K562 (cell line): ENCODE data around the gene HES6. TPM values are rescaled to one million over a fixed set of nuclear protein-coding genes. Genes with fewer than 3 reads are reported as not detected.

ENCODE experiments used
- ATAC-seq: fragments of 200-7000 bp; cut with Tn5 transposase; 3 replicates; pipeline ENCODE4 v1.9.1; 2020; ENCODE audit warnings: moderate library complexity
- BruUV-seq: library from RNA; stranded (reverse); fragments of 400-500 nt; replicated peaks from 2 replicates; lab custom pipeline; 2021; lab: Mats Ljungman, UMichigan
- CTCF ChIA-PET: fragments of 300-600 bp; formaldehyde crosslinking; extraction: SDS; loops from one replicate; lab custom pipeline; 2021; ENCODE audit warnings: low intra/inter-chr PET ratio; lab: Yijun Ruan, JAX
- POLR2A ChIA-PET: fragments of 300-600, 350-650 bp; sonication (Branson Sonifier 250); formaldehyde crosslinking; extraction: SDS; loops from one replicate; lab custom pipeline; 2021; ENCODE audit warnings: antibody characterized with exemption, inconsistent platforms; lab: Yijun Ruan, JAX
- DNase-seq, 4 experiments: peaks; one replicate each; pipeline versions ENCODE4 v3.0.0 to v3.0.0-alpha.2; 2011 to 2018; ENCODE audit warnings: low spot score in 3 of 4, mixed read lengths in 3 of 4; ENCODE audit errors: extremely low read depth in 1 of 4
- FAIRE-seq: peaks from 2 replicates; lab custom pipeline; 2011; peaks lifted over from hg19 to GRCh38; lab: Jason Lieb, UNC
- H2AFZ ChIP-seq: 2 replicates; pipeline ENCODE4 v1.6.0; 2011; ENCODE audit warnings: low read depth, low read length, control low read depth, inconsistent platforms
- H3K27ac ChIP-seq: fragments of 200-600 bp; 3 replicates; pipeline ENCODE4 v1.8.0; 2011; ENCODE audit warnings: low read depth, mild to moderate bottlenecking, control low read depth, inconsistent platforms, low read length, moderate library complexity, mixed read lengths; ENCODE audit errors: extremely low read depth
- H3K27me3 ChIP-seq, 2 experiments: fragments of 300-600 bp in 1 of 2; 2 replicates in 1 of 2; 3 replicates in 1 of 2; pipeline versions ENCODE4 v1.6.0 to v1.8.0; 2011; ENCODE audit warnings: inconsistent platforms in 2 of 2, low read length in 2 of 2, mild to moderate bottlenecking in 1 of 2, mixed read lengths in 1 of 2, moderate library complexity in 1 of 2; ENCODE audit not compliant: control insufficient read depth in 2 of 2, insufficient read depth in 2 of 2
- H3K36me3 ChIP-seq: fragments of 300-600 bp; 3 replicates; pipeline ENCODE4 v1.8.0; 2011; ENCODE audit warnings: mild to moderate bottlenecking, low read length, inconsistent platforms; ENCODE audit not compliant: control insufficient read depth, insufficient read depth
- H3K4me1 ChIP-seq, 2 experiments: fragments of 200-600 bp in 1 of 2; replicated peaks in 1 of 2; 2 replicates in 1 of 2; 3 replicates in 1 of 2; pipeline versions ENCODE4 v1.5.1 to v1.8.0; 2011; ENCODE audit warnings: inconsistent platforms in 2 of 2, low read length in 2 of 2, mild to moderate bottlenecking in 1 of 2, mixed read lengths in 1 of 2, moderate library complexity in 1 of 2; ENCODE audit not compliant: control insufficient read depth in 2 of 2, insufficient read depth in 2 of 2
- H3K4me2 ChIP-seq: 2 replicates; pipeline ENCODE4 v1.6.1; 2011; ENCODE audit warnings: low read length, control low read depth, inconsistent platforms, mixed read lengths; ENCODE audit not compliant: insufficient read depth
- H3K4me3 ChIP-seq: fragments of 200-600 bp; sonication (generic), shearing (Covaris generic); 2 replicates; pipeline ENCODE4 v1.5.1; 2016; ENCODE audit warnings: control low read depth, inconsistent platforms
- H3K79me2 ChIP-seq: fragments of 200-600 bp; 3 replicates; pipeline ENCODE4 v1.8.0; 2011; ENCODE audit warnings: low read length, inconsistent platforms; ENCODE audit not compliant: control insufficient read depth, insufficient read depth
- H3K9ac ChIP-seq, 2 experiments: 2 replicates each; pipeline versions ENCODE4 v1.6.0 to v1.6.1; 2011; ENCODE audit warnings: low read depth in 2 of 2, low read length in 2 of 2, control low read depth in 1 of 2, inconsistent platforms in 1 of 2, mild to moderate bottlenecking in 1 of 2, mixed read lengths in 1 of 2; ENCODE audit not compliant: insufficient read depth in 1 of 2
- H3K9me1 ChIP-seq: one replicate; pipeline ENCODE4 v1.6.0; 2011; ENCODE audit warnings: inconsistent platforms, mild to moderate bottlenecking, low read length, moderate library complexity; ENCODE audit not compliant: control insufficient read depth, insufficient read depth
- H3K9me3 ChIP-seq: replicated peaks from 2 replicates; pipeline ENCODE4 v1.5.1; 2011; ENCODE audit warnings: low read depth, low read length, inconsistent platforms; ENCODE audit not compliant: control insufficient read depth, insufficient read depth
- H4K20me1 ChIP-seq: replicated peaks from 2 replicates; pipeline ENCODE4 v1.6.1; 2011; ENCODE audit warnings: low read length, inconsistent platforms, mixed read lengths; ENCODE audit not compliant: control insufficient read depth, insufficient read depth
- CBX5 ChIP-seq: IDR thresholded peaks from 2 replicates; pipeline ENCODE4 v1.6.1; 2014; ENCODE audit warnings: low read depth, borderline replicate concordance
- TGIF2 ChIP-seq: sonication (generic); formaldehyde crosslinking; IDR thresholded peaks from 2 replicates; pipeline ENCODE4 v1.8.1; 2022; ENCODE audit warnings: mild to moderate bottlenecking, missing genetic modification reagents, moderate library complexity
- ZNF146 ChIP-seq: IDR thresholded peaks from one replicate; pipeline ENCODE4 v1.6.1; 2018; ENCODE audit warnings: missing compliant biosample characterization; ENCODE audit not compliant: unreplicated experiment
- WGBS: fragments of 100-300 bp; shearing (Covaris generic); methylation state at CpG from one replicate; pipeline ENCODE4 v1.1.6; 2016; ENCODE audit warnings: low coverage, mixed read lengths; ENCODE audit not compliant: insufficient coverage; ENCODE audit errors: missing lambda C conversion rate; 5-methylcytosine and 5-hydroxymethylcytosine counted together
- in situ Hi-C: fragments of 300-500 bp; cut with MboI; formaldehyde crosslinking; loops from 4 replicates; pipeline ENCODE4 v1.15.0; 2018; ENCODE audit warnings: inconsistent platforms, mixed read lengths
- intact Hi-C: fragments of 100-400 bp; cut with micrococcal nuclease; formaldehyde crosslinking; loops from 2 replicates; pipeline ENCODE4 v1.14.2; 2022
- polyA plus RNA-seq, 8 experiments: library from polyadenylated mRNA; depleted of rRNA in 4 of 8; stranded (reverse) in 5 of 8; unstranded in 3 of 8; fragments of >200 nt; fragmentation: Nextera tagmentation in 2 of 8; fragmentation: Illumina TruSeq in 1 of 8; extraction: Ambion mirVana in 2 of 8; extraction: Trizol in 1 of 8; gene quantifications; 2 replicates each; pipeline versions ENCODE4 v1.2.1 to v1.2.3, GENCODE V29; 2011 to 2014; ENCODE audit warnings: inconsistent platforms in 1 of 8, missing spikeins in 1 of 8
- total RNA-seq, 7 experiments: library from RNA; depleted of rRNA in 6 of 7; stranded (reverse); fragments of >200 nt in 6 of 7; fragmentation: Illumina TruSeq in 2 of 7; extraction: Trizol in 2 of 7; gene quantifications; 2 replicates each; pipeline versions ENCODE4 v1.2.1 to v1.2.3, GENCODE V29; 2011 to 2021; ENCODE audit warnings: low replicate concordance in 1 of 7
- TF ChIP-seq, protein P1 (sequence below): fragments of 450-650 bp; IDR thresholded peaks from 2 replicates; pipeline ENCODE4 v1.6.1; 2016; ENCODE audit warnings: mild to moderate bottlenecking, moderate library complexity
- TF ChIP-seq, protein P2 (sequence below): fragments of 450-650 bp; IDR thresholded peaks from 2 replicates; pipeline ENCODE4 v1.7.1; 2018; ENCODE audit warnings: mild to moderate bottlenecking, low read depth; ENCODE audit not compliant: partially characterized antibody

The HES6 gene
- total and polyA plus RNA-seq, 9 of the 15 experiments (the other 6 are each of a cell fraction or from before 2014, with no cell fraction given) = 6.2 to 133 (median 29.2) TPM

DNA sequence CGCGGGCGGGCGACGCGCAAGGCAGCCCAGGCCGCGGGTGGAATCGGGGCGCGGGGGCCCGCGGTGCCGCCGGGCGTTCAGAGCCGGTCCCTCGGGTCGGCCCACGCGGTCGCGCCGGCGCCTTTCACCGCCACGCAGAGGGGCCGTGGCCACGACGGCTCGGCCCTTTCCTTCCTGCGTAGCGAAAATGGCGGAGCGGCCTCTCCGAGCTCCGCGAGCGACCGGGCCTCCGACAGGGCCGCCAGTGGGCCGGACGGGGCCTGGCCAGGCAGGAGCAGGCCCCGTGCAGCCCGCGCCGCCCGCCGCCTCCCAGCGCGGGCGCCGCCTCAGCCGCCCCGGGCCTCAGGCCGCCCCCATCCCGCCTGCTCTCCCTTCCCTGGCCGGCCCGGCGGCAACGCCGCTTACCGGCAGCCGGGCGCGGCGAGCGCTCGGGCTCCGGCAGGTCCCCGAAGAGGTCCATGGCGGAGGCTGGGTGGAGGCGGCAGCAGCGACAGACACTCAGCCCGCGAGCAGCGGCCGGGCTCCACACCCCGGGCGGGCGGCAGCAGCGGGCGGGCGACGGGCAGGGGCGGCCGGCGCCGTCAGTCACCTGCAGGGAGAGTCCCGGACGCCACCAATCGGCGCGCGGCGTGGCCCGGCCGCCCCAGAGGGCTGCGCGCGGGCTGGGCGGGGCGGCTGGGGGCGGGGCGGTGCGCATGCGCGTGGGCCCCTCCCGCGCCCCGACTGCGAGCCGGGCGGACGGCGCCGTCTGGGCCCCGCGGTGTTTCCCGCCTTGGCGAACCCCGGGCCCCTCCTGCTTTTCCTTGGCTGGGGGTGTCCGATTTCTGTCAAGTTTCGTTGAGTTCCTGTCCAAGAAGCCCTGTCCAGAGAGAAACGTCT is 36.5 kb downstream of the HES6 start, which contains the start of gene ILKAP:
Gene ILKAP (minus strand): TSS at position 602 of the 879 bp plus-strand sequence. CDS start 142 bp downstream, at position 460.
- FAIRE-seq (no peak), ATAC-seq (peak; percentile 98), DNase-seq (peak; percentile 86 to 99 (median 99))
- peak within 1 kb of the TSS; percentile 77 for H3K4me2 ChIP-seq
- H2AFZ ChIP-seq = peak within 1 kb of the TSS; percentile 83
- intact Hi-C loops (no loop called here), in situ Hi-C loops (no loop called here)
- ChIA-PET CTCF (no interaction called here), POLR2A (interaction anchor here (0.8 to 1.4 kb wide), 3 partner anchors 9 to 31 kb away, joined by 3 to 4 read pairs (median 3); no protein-coding TSS in a partner anchor)
- H3K79me2 ChIP-seq = peaks cover 51% of the 10 kb centered on the region
- H3K36me3 ChIP-seq = 0 out of 3 replicates have a peak, but pooled peaks cover 3% of the 10 kb centered on the region
- WGBS = 2% methylated on average over 15 of the region's 126 CpGs
- no TSS peak for BruUV-seq
- H3K27me3 ChIP-seq = no peaks in the 10 kb centered on the region
- peak within 1 kb of the TSS; percentile 79 for H3K4me3 ChIP-seq
- peak within 1 kb of the TSS; percentile 78 for H3K27ac ChIP-seq
- H3K4me1 ChIP-seq = peaks cover 12 to 17% of the 10 kb centered on the region in 2 experiments; a peak in 4 of 5 replicates
- H3K9ac ChIP-seq = peak within 1 kb of the TSS; percentile 84 to 92
- no peaks in the 10 kb centered on the region for H3K9me1 ChIP-seq
- H4K20me1 ChIP-seq = 0 out of 2 replicates have a peak, but pooled peaks cover 17% of the 10 kb centered on the region
- peaks cover 3% of the 10 kb centered on the region; the same call in 1 of the 2 replicates for H3K9me3 ChIP-seq
- TF ChIP-seq CBX5 (no peak), ZNF146 (CRISPR knock-in tag) (no peak), TGIF2 (0 out of 2 replicates have a peak, but pooled peaks have one; percentile 41)
- TF ChIP-seq, protein P1, sequence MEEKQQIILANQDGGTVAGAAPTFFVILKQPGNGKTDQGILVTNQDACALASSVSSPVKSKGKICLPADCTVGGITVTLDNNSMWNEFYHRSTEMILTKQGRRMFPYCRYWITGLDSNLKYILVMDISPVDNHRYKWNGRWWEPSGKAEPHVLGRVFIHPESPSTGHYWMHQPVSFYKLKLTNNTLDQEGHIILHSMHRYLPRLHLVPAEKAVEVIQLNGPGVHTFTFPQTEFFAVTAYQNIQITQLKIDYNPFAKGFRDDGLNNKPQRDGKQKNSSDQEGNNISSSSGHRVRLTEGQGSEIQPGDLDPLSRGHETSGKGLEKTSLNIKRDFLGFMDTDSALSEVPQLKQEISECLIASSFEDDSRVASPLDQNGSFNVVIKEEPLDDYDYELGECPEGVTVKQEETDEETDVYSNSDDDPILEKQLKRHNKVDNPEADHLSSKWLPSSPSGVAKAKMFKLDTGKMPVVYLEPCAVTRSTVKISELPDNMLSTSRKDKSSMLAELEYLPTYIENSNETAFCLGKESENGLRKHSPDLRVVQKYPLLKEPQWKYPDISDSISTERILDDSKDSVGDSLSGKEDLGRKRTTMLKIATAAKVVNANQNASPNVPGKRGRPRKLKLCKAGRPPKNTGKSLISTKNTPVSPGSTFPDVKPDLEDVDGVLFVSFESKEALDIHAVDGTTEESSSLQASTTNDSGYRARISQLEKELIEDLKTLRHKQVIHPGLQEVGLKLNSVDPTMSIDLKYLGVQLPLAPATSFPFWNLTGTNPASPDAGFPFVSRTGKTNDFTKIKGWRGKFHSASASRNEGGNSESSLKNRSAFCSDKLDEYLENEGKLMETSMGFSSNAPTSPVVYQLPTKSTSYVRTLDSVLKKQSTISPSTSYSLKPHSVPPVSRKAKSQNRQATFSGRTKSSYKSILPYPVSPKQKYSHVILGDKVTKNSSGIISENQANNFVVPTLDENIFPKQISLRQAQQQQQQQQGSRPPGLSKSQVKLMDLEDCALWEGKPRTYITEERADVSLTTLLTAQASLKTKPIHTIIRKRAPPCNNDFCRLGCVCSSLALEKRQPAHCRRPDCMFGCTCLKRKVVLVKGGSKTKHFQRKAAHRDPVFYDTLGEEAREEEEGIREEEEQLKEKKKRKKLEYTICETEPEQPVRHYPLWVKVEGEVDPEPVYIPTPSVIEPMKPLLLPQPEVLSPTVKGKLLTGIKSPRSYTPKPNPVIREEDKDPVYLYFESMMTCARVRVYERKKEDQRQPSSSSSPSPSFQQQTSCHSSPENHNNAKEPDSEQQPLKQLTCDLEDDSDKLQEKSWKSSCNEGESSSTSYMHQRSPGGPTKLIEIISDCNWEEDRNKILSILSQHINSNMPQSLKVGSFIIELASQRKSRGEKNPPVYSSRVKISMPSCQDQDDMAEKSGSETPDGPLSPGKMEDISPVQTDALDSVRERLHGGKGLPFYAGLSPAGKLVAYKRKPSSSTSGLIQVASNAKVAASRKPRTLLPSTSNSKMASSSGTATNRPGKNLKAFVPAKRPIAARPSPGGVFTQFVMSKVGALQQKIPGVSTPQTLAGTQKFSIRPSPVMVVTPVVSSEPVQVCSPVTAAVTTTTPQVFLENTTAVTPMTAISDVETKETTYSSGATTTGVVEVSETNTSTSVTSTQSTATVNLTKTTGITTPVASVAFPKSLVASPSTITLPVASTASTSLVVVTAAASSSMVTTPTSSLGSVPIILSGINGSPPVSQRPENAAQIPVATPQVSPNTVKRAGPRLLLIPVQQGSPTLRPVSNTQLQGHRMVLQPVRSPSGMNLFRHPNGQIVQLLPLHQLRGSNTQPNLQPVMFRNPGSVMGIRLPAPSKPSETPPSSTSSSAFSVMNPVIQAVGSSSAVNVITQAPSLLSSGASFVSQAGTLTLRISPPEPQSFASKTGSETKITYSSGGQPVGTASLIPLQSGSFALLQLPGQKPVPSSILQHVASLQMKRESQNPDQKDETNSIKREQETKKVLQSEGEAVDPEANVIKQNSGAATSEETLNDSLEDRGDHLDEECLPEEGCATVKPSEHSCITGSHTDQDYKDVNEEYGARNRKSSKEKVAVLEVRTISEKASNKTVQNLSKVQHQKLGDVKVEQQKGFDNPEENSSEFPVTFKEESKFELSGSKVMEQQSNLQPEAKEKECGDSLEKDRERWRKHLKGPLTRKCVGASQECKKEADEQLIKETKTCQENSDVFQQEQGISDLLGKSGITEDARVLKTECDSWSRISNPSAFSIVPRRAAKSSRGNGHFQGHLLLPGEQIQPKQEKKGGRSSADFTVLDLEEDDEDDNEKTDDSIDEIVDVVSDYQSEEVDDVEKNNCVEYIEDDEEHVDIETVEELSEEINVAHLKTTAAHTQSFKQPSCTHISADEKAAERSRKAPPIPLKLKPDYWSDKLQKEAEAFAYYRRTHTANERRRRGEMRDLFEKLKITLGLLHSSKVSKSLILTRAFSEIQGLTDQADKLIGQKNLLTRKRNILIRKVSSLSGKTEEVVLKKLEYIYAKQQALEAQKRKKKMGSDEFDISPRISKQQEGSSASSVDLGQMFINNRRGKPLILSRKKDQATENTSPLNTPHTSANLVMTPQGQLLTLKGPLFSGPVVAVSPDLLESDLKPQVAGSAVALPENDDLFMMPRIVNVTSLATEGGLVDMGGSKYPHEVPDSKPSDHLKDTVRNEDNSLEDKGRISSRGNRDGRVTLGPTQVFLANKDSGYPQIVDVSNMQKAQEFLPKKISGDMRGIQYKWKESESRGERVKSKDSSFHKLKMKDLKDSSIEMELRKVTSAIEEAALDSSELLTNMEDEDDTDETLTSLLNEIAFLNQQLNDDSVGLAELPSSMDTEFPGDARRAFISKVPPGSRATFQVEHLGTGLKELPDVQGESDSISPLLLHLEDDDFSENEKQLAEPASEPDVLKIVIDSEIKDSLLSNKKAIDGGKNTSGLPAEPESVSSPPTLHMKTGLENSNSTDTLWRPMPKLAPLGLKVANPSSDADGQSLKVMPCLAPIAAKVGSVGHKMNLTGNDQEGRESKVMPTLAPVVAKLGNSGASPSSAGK = peak; percentile 88
- TF ChIP-seq, protein P2, sequence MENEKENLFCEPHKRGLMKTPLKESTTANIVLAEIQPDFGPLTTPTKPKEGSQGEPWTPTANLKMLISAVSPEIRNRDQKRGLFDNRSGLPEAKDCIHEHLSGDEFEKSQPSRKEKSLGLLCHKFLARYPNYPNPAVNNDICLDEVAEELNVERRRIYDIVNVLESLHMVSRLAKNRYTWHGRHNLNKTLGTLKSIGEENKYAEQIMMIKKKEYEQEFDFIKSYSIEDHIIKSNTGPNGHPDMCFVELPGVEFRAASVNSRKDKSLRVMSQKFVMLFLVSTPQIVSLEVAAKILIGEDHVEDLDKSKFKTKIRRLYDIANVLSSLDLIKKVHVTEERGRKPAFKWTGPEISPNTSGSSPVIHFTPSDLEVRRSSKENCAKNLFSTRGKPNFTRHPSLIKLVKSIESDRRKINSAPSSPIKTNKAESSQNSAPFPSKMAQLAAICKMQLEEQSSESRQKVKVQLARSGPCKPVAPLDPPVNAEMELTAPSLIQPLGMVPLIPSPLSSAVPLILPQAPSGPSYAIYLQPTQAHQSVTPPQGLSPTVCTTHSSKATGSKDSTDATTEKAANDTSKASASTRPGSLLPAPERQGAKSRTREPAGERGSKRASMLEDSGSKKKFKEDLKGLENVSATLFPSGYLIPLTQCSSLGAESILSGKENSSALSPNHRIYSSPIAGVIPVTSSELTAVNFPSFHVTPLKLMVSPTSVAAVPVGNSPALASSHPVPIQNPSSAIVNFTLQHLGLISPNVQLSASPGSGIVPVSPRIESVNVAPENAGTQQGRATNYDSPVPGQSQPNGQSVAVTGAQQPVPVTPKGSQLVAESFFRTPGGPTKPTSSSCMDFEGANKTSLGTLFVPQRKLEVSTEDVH = peak; percentile 54
